Activated B cell treated with CpG ODN at 0.5 μM for 24 hours (primary cell): ENCODE data around the gene OVOL1. TPM values are rescaled to one million over a fixed set of nuclear protein-coding genes. Genes with fewer than 3 reads are reported as not detected.

Experiments used
- ATAC-seq: fragments of 200-7000 bp; cut with Tn5 transposase; one replicate; pipeline ENCODE4 v1.10.0; 2021; ENCODE audit warnings: low read depth, mild to moderate bottlenecking, moderate library complexity
- CTCF ChIA-PET: fragments of 350-600 bp; sonication (Branson Sonifier 250); formaldehyde crosslinking; loops from one replicate; lab custom pipeline; 2021; ENCODE audit warnings: antibody characterized with exemption; lab: Charles Lee
- POLR2A ChIA-PET: fragments of 350-600 bp; sonication (Branson Sonifier 250); formaldehyde crosslinking; loops from one replicate; lab custom pipeline; 2021; ENCODE audit warnings: antibody characterized with exemption; lab: Charles Lee
- DNase-seq: peaks from one replicate; pipeline ENCODE4 v3.0.0; 2022
- H3K27ac Mint-ChIP-seq: one replicate; pipeline ENCODE4 v1.8.0; 2020; ENCODE audit warnings: mixed read lengths
- H3K27me3 Mint-ChIP-seq: one replicate; pipeline ENCODE4 v1.8.0; 2021; ENCODE audit warnings: mixed read lengths
- H3K36me3 Mint-ChIP-seq: one replicate; pipeline ENCODE4 v1.8.0; 2021; ENCODE audit warnings: low read depth, mixed read lengths
- H3K4me1 Mint-ChIP-seq: one replicate; pipeline ENCODE4 v1.8.0; 2021; ENCODE audit warnings: mixed read lengths
- H3K4me3 Mint-ChIP-seq: one replicate; pipeline ENCODE4 v1.8.0; 2020; ENCODE audit warnings: mild to moderate bottlenecking, mixed read lengths
- H3K9me3 Mint-ChIP-seq: one replicate; pipeline ENCODE4 v1.8.0; 2020; ENCODE audit warnings: mixed read lengths
- intact Hi-C: fragments of 100-400 bp; cut with micrococcal nuclease; formaldehyde crosslinking; loops from one replicate; pipeline ENCODE4 v1.15.1; 2024
- total RNA-seq: library from RNA; stranded (reverse); gene quantifications from 2 replicates; pipeline ENCODE4 v1.2.3, GENCODE V29; 2022
- TF ChIP-seq, protein P1 (sequence below): fragments of 200-600 bp; IDR thresholded peaks from one replicate; pipeline ENCODE4 v1.8.0; 2022; ENCODE audit warnings: antibody characterized with exemption, mild to moderate bottlenecking

OVOL1 gene
- total RNA-seq, 1 donor from 2014 or later = 0.09 TPM

DNA sequence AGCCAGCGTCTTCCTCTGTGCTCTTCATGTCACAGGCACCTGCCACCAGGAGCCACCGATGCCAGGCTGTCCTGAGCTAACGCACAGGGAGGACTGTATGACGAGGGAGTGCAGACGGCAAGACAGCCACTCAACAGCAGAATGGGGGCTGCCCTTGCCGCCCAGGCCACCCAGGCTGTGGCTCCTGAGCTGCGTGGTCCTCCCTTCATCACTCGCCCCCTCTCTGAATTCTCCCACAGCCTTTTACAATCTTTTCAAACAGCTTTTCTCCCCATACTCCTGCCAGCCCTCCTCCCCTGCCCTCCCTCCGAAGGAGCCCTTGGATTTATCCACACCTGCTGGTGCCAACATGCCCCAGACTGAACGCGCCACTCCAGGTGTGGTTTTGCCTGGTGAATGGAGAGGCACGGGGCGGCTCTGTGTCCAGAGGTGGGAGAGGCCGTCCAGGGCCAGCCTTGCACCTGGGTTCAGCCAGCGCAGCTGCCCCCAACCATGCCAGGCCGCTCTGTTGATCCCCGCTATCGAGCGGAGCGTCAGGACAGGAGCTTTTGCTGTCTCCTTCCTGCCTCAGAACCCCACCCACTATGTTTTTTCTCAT, 22.0 kb downstream of the OVOL1 start:
- CTCF ChIA-PET = interaction anchor here (1.0 to 2.1 kb wide), 2 partner anchors 10 to 28 kb away, joined by 3 to 7 read pairs; partner anchors contain the start of gene AP5B1
- TF ChIP-seq, protein P1, sequence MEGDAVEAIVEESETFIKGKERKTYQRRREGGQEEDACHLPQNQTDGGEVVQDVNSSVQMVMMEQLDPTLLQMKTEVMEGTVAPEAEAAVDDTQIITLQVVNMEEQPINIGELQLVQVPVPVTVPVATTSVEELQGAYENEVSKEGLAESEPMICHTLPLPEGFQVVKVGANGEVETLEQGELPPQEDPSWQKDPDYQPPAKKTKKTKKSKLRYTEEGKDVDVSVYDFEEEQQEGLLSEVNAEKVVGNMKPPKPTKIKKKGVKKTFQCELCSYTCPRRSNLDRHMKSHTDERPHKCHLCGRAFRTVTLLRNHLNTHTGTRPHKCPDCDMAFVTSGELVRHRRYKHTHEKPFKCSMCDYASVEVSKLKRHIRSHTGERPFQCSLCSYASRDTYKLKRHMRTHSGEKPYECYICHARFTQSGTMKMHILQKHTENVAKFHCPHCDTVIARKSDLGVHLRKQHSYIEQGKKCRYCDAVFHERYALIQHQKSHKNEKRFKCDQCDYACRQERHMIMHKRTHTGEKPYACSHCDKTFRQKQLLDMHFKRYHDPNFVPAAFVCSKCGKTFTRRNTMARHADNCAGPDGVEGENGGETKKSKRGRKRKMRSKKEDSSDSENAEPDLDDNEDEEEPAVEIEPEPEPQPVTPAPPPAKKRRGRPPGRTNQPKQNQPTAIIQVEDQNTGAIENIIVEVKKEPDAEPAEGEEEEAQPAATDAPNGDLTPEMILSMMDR = no peak
- no peak overlapping the region for H3K4me3 Mint-ChIP-seq
- no peak overlapping the region for H3K27ac Mint-ChIP-seq
- H3K9me3 Mint-ChIP-seq = no peaks in the 10 kb centered on the region
- H3K36me3 Mint-ChIP-seq = no peaks in the 10 kb centered on the region
- H3K4me1 Mint-ChIP-seq = no peaks in the 10 kb centered on the region
- ATAC-seq (no peak), DNase-seq (no peak)
- POLR2A ChIA-PET = interaction anchor here (1.2 kb wide), 1 partner anchor 146 kb away, joined by 3 read pairs; the partner anchor contains the start of gene RELA
- intact Hi-C loops = no loop called here
- H3K27me3 Mint-ChIP-seq = peaks cover 3% of the 10 kb centered on the region

DNA sequence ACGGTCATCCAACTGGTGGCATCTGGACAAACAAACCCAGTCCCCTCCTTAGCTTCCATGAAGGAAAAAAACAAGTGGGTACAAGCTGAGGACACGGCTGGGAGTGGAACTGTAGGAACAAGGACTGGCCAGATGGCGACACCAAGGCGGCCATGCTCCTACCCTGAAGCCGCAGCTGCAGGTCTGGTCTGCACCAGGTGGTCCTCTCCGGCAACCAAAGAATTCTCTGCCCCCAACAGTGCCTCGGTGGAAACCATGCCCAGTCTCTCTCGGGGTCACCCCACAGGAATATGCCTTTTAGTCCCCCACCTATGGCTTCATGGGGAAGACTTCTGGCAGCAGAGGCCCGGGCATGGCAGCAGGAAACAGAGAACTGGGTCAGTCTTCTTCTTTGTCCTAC, 22.6 kb downstream of the OVOL1 start:
- ATAC-seq (no peak), DNase-seq (no peak)
- Mint-ChIP-seq H3K27ac (no peak overlapping the region), H3K4me3 (no peak overlapping the region), H3K27me3 (peaks cover 2% of the 10 kb centered on the region), H3K9me3 (no peaks in the 10 kb centered on the region), H3K36me3 (no peaks in the 10 kb centered on the region), H3K4me1 (no peaks in the 10 kb centered on the region)
- TF ChIP-seq, protein P1 = no peak
- ChIA-PET POLR2A (interaction anchor here (1.2 kb wide), 1 partner anchor 147 kb away, joined by 3 read pairs; the partner anchor contains the start of gene RELA), CTCF (interaction anchor here (1.0 kb wide), 1 partner anchor 29 kb away, joined by 3 read pairs; the partner anchor contains the start of gene AP5B1)
- intact Hi-C loops = no loop called here

DNA sequence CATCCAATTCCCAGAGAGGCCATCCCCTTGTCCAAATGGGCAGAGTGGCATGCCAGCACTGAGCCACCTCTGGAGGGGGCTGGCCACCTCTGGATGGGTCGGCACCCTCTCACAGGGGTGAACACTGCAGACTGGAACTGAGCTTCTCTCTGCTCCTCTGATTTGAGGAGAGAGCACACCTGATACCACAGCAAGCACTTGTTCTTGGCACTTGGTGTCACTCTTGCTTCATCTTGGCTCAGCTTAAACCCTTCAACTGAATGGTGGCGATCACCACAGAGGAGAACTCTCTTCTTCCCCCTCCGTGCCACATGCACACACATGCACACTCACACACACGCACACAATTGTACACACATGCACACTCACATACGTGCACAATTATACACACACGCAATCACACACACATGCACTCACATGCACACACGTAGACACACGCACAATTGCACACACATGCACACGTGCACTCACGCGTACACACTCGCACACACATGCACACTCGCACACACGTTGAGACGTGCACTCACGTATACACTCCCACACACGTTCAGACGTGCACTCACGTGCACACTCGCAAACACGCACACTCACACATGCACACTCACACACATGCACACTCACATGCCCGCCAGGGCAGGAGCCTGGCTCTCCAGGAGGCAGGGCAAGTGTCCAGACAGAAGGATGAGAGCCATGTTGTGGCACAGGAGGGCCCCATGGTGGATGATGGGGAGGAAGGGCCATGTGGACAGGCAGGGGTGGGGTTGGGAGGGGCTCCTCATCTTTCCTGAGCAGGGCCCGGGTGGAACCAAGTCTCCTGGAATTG, 23.4 kb downstream of the OVOL1 start:
- POLR2A ChIA-PET = no interaction called here
- Mint-ChIP-seq H3K36me3 (no peaks in the 10 kb centered on the region), H3K4me3 (no peak overlapping the region), H3K27me3 (no peaks in the 10 kb centered on the region), H3K4me1 (no peaks in the 10 kb centered on the region), H3K9me3 (no peaks in the 10 kb centered on the region), H3K27ac (no peak overlapping the region)
- ATAC-seq (peak; percentile 34), DNase-seq (no peak)
- TF ChIP-seq, protein P1 = no peak
- CTCF ChIA-PET = no interaction called here
- intact Hi-C loops = no loop called here

DNA sequence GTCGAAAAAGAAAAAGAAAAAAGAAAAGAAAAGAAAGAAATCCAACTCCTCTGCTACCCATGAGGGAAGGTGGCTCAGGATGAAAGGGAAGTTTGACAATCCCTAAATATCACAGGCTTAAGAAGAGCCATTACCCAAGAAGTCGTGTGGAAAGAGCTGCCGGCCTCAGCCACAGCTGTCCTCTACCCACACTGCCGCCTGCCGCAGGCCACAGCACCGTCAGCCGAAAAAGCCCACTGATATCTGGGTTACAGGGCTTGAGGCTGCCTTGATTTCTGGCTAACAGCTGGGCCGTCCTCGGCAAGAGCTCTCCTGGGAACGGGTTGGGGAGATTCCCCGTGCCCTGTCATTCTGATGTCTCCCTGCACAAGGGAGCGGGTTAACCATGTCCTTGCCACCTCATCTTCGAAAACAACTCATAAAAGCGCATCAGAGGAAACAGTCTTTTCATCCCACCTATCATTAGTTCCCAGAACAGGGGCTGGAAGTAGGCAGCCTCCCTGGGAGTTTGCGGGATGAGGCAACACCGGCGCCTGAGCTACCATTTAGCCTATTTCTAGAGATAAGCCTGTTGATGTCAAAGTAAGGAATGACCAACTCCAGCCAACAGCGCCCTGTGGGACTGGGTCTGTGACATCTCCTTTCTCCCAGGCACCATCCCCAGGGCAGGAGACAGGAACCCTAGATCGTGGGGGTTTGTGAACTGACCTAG, 25.1 kb downstream of the OVOL1 start:
- ChIA-PET CTCF (interaction anchor here (1.5 kb wide), 1 partner anchor 32 kb away, joined by 6 read pairs; the partner anchor contains the start of gene AP5B1), POLR2A (interaction anchor here (0.7 kb wide), 1 partner anchor 21 kb away, joined by 4 read pairs; no protein-coding TSS in a partner anchor)
- TF ChIP-seq, protein P1 = no peak
- Mint-ChIP-seq H3K4me3 (no peak overlapping the region), H3K27ac (no peak overlapping the region), H3K4me1 (peaks cover 3% of the 10 kb centered on the region), H3K9me3 (no peaks in the 10 kb centered on the region), H3K36me3 (no peaks in the 10 kb centered on the region), H3K27me3 (no peaks in the 10 kb centered on the region)
- DNase-seq (no peak), ATAC-seq (no peak)
- intact Hi-C loops = no loop called here
